SK-N-SH (cell line): ENCODE results near the gene PTPRG. TPM values are rescaled to one million over a fixed set of nuclear protein-coding genes. Genes with fewer than 3 reads are reported as not detected.
"Not testable (repeated sequence)": the region's sequence is repeated elsewhere in the genome, so short reads cannot be mapped to it uniquely, and the experiment has no call there.

ENCODE experiments used
- CTCF ChIA-PET: fragments of 300-600, 350-600 bp; formaldehyde crosslinking; extraction: SDS; loops from one replicate; lab custom pipeline; 2021; lab: Yijun Ruan, JAX
- POLR2A ChIA-PET: fragments of 350-600 bp; sonication (Branson Sonifier 250); formaldehyde crosslinking; extraction: SDS; loops from one replicate; lab custom pipeline; 2020; ENCODE audit warnings: antibody characterized with exemption, inconsistent platforms; lab: Yijun Ruan, JAX
- DNase-seq: peaks from one replicate; pipeline ENCODE4 v3.0.0; 2012
- H2AFZ ChIP-seq: fragments of 200-600 bp; sonication (generic); 2 replicates; pipeline ENCODE4 v1.8.1; 2016; ENCODE audit warnings: antibody characterized with exemption, mild to moderate bottlenecking, low read depth
- H3F3A ChIP-seq: fragments of 200-600 bp; sonication (generic); replicated peaks from 2 replicates; pipeline ENCODE3; 2016; ENCODE audit warnings: antibody characterized with exemption, mild to moderate bottlenecking; ENCODE audit not compliant: insufficient read depth
- H3K27ac ChIP-seq, 2 experiments: fragments of 200-500 bp in 1 of 2; fragments of 200-600 bp in 1 of 2; sonication (Bioruptor generic) in 1 of 2; sonication (generic), shearing (Covaris generic) in 1 of 2; 2 replicates each; pipeline versions ENCODE4 v1.5.1 to v1.6.1; 2014 to 2016; ENCODE audit warnings: low read depth in 2 of 2, inconsistent platforms in 1 of 2, low read length in 1 of 2, mild to moderate bottlenecking in 1 of 2, mixed read lengths in 1 of 2
- H3K27me3 ChIP-seq: fragments of 200-600 bp; sonication (generic), shearing (Covaris generic); 2 replicates; pipeline ENCODE4 v1.6.1; 2016; ENCODE audit warnings: mixed run types; ENCODE audit not compliant: insufficient read depth
- H3K36me3 ChIP-seq, 2 experiments: fragments of 200-500 bp in 1 of 2; fragments of 200-600 bp in 1 of 2; sonication (Bioruptor generic) in 1 of 2; sonication (generic) in 1 of 2; replicated peaks in 1 of 2; 2 replicates each; pipeline versions ENCODE3 to v1.5.1; 2014 to 2016; ENCODE audit warnings: low read length in 1 of 2, mild to moderate bottlenecking in 1 of 2; ENCODE audit not compliant: insufficient read depth in 2 of 2, control insufficient read depth in 1 of 2
- H3K4me1 ChIP-seq, 2 experiments: fragments of 200-500 bp in 1 of 2; fragments of 200-600 bp in 1 of 2; sonication (Bioruptor generic) in 1 of 2; sonication (generic), shearing (Covaris generic) in 1 of 2; 2 replicates each; pipeline versions ENCODE4 v1.5.1 to v1.6.1; 2014 to 2016; ENCODE audit warnings: low read depth in 1 of 2, low read length in 1 of 2, mixed run types in 1 of 2; ENCODE audit not compliant: insufficient read depth in 2 of 2, control insufficient read depth in 1 of 2
- H3K4me2 ChIP-seq: fragments of 200-600 bp; sonication (generic), shearing (Covaris generic); 2 replicates; pipeline ENCODE4 v1.6.1; 2017; ENCODE audit warnings: mixed run types
- H3K4me3 ChIP-seq, 2 experiments: fragments of 200-500 bp in 1 of 2; fragments of 200-600 bp in 1 of 2; sonication (Bioruptor generic) in 1 of 2; sonication (generic), shearing (Covaris generic) in 1 of 2; 2 replicates each; pipeline versions ENCODE4 v1.5.1 to v1.8.1; 2014 to 2016; ENCODE audit warnings: low read depth in 2 of 2, inconsistent platforms in 1 of 2, low read length in 1 of 2, mild to moderate bottlenecking in 1 of 2, mixed read lengths in 1 of 2, moderate library complexity in 1 of 2
- H3K79me2 ChIP-seq: fragments of 200-600 bp; sonication (generic); 2 replicates; pipeline ENCODE4 v1.8.1; 2017; ENCODE audit warnings: mild to moderate bottlenecking; ENCODE audit not compliant: insufficient read depth
- H3K9ac ChIP-seq: fragments of 200-600 bp; sonication (generic); 2 replicates; pipeline ENCODE4 v1.6.1; 2017; ENCODE audit warnings: mixed run types
- H3K9me2 ChIP-seq: fragments of 200-600 bp; sonication (generic); 2 replicates; pipeline ENCODE4 v1.6.1; 2017; ENCODE audit warnings: mixed run types
- H3K9me3 ChIP-seq: fragments of 200-600 bp; sonication (generic); 2 replicates; pipeline ENCODE4 v1.6.1; 2017; ENCODE audit warnings: mixed run types, mild to moderate bottlenecking, moderate library complexity
- H4K20me1 ChIP-seq: fragments of 200-600 bp; sonication (generic); 2 replicates; pipeline ENCODE4 v1.6.1; 2017; ENCODE audit warnings: mild to moderate bottlenecking, mixed run types; ENCODE audit not compliant: insufficient read depth
- EZH2phosphoT487 ChIP-seq: fragments of 200-600 bp; sonication (generic); IDR thresholded peaks from 2 replicates; pipeline ENCODE4 v1.6.1; 2017; ENCODE audit warnings: low read depth, mixed run types, mild to moderate bottlenecking, antibody characterized with exemption, moderate library complexity, borderline replicate concordance
- MXI1 ChIP-seq: IDR thresholded peaks from 2 replicates; pipeline ENCODE4 v1.6.1; 2012; ENCODE audit warnings: mild to moderate bottlenecking, low read depth, low read length, improper control_type of control experiment
- NFIC ChIP-seq: IDR thresholded peaks from 2 replicates; pipeline ENCODE4 v1.4.0; 2012; ENCODE audit warnings: borderline replicate concordance
- RAD21 ChIP-seq: IDR thresholded peaks from 2 replicates; pipeline ENCODE4 v1.6.1; 2012; ENCODE audit warnings: mild to moderate bottlenecking, low read length
- REST ChIP-seq: IDR thresholded peaks from 2 replicates; pipeline ENCODE4 v1.6.1; 2012; ENCODE audit warnings: mild to moderate bottlenecking, low read depth, low read length, moderate library complexity
- SIN3A ChIP-seq: IDR thresholded peaks from 2 replicates; pipeline ENCODE4 v1.6.1; 2012; ENCODE audit warnings: low read depth, mild to moderate bottlenecking, low read length, moderate library complexity, borderline replicate concordance
- TAF1 ChIP-seq: IDR thresholded peaks from 2 replicates; pipeline ENCODE4 v1.6.1; 2012; ENCODE audit warnings: low read depth, mild to moderate bottlenecking, low read length, moderate library complexity, borderline replicate concordance
- TCF12 ChIP-seq: IDR thresholded peaks from 2 replicates; pipeline ENCODE4 v1.4.0; 2012
- WGBS: methylation state at CpG from one replicate; pipeline ENCODE4 v1.1.6; 2017; ENCODE audit warnings: low lambda C conversion rate; 5-methylcytosine and 5-hydroxymethylcytosine counted together
- polyA plus RNA-seq, 3 experiments: library from polyadenylated mRNA; depleted of rRNA; stranded (reverse); fragments of >200 nt; gene quantifications; 2 replicates each; pipeline ENCODE4 v1.2.3, GENCODE V29; 2012
- TF ChIP-seq, protein P1 (sequence below): IDR thresholded peaks from 2 replicates; pipeline ENCODE4 v1.4.0; 2012; ENCODE audit warnings: low read depth, borderline replicate concordance
- TF ChIP-seq, protein P2 (sequence below): IDR thresholded peaks from 2 replicates; pipeline ENCODE4; 2012

PTPRG gene
- polyA plus RNA-seq, 1 of the 3 experiments (the other 2 are of a cell fraction), result 14.1 TPM

- TF ChIP-seq, protein P1, sequence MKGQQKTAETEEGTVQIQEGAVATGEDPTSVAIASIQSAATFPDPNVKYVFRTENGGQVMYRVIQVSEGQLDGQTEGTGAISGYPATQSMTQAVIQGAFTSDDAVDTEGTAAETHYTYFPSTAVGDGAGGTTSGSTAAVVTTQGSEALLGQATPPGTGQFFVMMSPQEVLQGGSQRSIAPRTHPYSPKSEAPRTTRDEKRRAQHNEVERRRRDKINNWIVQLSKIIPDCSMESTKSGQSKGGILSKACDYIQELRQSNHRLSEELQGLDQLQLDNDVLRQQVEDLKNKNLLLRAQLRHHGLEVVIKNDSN, result no peak
- TF ChIP-seq NFIC, result no peak
- no peak for TF ChIP-seq MXI1
- TF ChIP-seq RAD21, result no peak
- no peak for TF ChIP-seq EZH2phosphoT487
- TF ChIP-seq, protein P2, sequence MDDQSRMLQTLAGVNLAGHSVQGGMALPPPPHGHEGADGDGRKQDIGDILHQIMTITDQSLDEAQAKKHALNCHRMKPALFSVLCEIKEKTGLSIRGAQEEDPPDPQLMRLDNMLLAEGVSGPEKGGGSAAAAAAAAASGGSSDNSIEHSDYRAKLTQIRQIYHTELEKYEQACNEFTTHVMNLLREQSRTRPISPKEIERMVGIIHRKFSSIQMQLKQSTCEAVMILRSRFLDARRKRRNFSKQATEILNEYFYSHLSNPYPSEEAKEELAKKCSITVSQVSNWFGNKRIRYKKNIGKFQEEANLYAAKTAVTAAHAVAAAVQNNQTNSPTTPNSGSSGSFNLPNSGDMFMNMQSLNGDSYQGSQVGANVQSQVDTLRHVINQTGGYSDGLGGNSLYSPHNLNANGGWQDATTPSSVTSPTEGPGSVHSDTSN, result no peak
- no peak for TF ChIP-seq TAF1
- TF ChIP-seq SIN3A, result no peak
Observed at GRCh38 chr3:61715886-61716527, 154.6 kb downstream of the PTPRG start (continued).

DNA sequence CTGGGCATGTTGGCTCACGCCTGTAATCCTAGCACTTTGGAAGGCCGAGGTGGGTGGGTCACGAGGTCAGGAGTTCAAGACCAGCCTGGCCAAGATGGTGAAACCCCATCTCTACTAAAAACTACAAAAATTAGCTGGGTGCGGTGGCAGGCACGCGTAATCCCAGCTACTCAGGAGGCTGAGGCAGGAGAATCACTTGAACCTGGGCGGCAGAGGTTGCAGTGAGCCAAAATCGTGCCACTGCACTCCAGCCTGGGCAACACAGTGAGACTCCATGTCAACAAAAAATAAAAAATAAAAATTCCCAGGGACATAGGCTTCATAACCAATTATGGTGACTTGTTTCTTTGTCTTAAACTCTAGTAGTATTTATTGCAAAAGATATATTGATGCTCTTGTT, 155.3 kb downstream of the PTPRG start:
- peaks cover 14% of the 10 kb centered on the region for H4K20me1 ChIP-seq
- POLR2A ChIA-PET, result not testable (repeated sequence)

DNA sequence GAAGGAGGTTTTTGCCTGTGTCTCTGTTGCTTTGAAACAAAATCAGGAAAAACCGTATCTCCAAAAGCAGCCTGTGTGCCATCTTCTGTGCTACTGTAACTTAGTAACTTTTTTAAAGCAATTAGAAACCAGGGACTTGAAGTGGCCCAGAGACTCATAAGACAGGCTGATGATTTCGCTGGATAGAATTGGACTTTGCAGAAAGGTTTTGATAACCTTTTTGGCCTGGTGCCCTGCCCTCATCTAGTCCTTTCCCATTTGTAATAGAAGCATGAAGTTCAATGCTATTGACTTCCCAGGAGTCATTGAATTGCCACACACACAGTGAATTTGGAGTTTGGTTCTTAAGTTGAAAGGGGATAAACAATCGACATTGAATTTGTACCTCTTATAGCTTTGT, 157.2 kb downstream of the PTPRG start:
- 88% methylated on average over 3 of the region's 3 CpGs for WGBS
- peaks cover 14% of the 10 kb centered on the region; the same call in 1 of the 2 replicates for H4K20me1 ChIP-seq

More for the DNA sequence above, 155.3 kb downstream of the PTPRG start:
- H3K27ac ChIP-seq, H3K9me2 ChIP-seq, DNase-seq, H3K9me3 ChIP-seq, H3F3A ChIP-seq, H2AFZ ChIP-seq, H3K27me3 ChIP-seq, H3K79me2 ChIP-seq, H3K9ac ChIP-seq, CTCF ChIA-PET, H3K4me2 ChIP-seq, H3K36me3 ChIP-seq, H3K4me1 ChIP-seq, H3K4me3 ChIP-seq: not testable (repeated sequence)
- WGBS, result over 99% methylated on average over 8 of the region's 8 CpGs

More for the DNA sequence above, 157.2 kb downstream of the PTPRG start:
- no peak overlapping the region for H3K4me3 ChIP-seq
- no peaks in the 10 kb centered on the region for H3K9me3 ChIP-seq
- H3K27me3 ChIP-seq, result no peaks in the 10 kb centered on the region
- POLR2A ChIA-PET, result no interaction called here
- H3K4me2 ChIP-seq, result no peak overlapping the region
- H3K9ac ChIP-seq, result no peak overlapping the region
- no peak for TF ChIP-seq REST
- TF ChIP-seq TCF12, result peak; percentile 4; the same call in 1 of the 2 replicates
- no peaks in the 10 kb centered on the region for H3K36me3 ChIP-seq
- H3K27ac ChIP-seq, result no peak overlapping the region
- CTCF ChIA-PET, result no interaction called here
- no peaks in the 10 kb centered on the region for H3K4me1 ChIP-seq
- H3K9me2 ChIP-seq, result no peaks in the 10 kb centered on the region
- no peak for DNase-seq
- no peaks in the 10 kb centered on the region for H3F3A ChIP-seq
- no peak overlapping the region for H2AFZ ChIP-seq
- peaks cover 7% of the 10 kb centered on the region; the same call in 1 of the 2 replicates for H3K79me2 ChIP-seq
